ENCODE data around the gene KIAA1671.

The KIAA1671 gene

DNA sequence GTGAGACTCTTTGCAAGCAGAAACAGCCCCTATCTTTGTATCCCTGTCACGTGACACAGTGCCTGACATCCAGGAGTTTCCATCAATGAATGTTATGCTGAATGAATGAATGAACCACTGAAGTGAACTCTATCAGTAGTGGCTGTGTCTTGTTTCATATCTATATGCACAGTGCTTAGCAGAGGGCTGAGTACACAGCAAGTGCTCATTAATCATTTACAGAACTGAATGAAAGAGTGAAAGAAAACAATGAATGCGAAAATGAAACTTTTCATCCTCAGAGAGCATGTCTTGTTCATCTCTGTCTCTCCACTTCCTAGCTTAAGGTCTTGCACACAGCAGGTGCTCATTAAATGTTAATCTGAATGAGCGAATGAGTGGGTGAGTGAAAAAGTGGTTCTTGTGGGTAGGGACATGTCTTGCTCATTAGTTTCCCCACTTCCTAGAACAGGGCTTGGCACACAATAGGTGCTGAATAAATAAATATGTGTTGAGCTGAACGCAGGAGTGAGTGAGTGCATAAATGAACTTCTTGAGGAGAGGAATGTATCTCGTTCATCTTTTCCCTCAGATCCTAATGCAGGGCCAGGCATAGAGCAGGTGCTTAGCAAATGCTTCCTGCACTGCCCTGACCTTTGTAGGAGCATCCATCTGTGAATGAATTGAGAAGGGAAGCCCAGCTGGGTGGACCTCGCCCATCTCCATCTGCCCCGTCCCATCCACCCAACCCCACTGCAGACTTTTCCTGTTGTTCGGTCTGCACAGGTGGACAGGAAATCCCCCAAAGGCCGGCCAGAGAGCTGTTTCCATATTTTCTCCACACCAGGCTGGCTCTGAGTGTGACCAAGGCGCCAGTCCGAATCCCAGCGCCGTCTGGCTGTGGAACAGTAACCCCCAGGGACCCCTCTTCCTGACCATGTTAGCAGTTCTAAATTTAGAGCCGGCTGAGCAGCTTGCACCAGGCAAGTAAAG, 133.7 kb downstream of the KIAA1671 start:
- no peak overlapping the region for H3K4me2 ChIP-seq (ENCODE audit: low read depth, low read length, poor library complexity, severe bottlenecking)

GRCh38 chr22:25086902-25087282, 134.4 kb downstream of the KIAA1671 start:
- no peak overlapping the region for H3K9ac ChIP-seq (ENCODE audit: low read depth, low read length, poor library complexity, severe bottlenecking)
- H3K4me2 ChIP-seq (ENCODE audit: low read depth, low read length, poor library complexity, severe bottlenecking), result no peak overlapping the region
- no peaks in the 10 kb centered on the region for H3K4me1 ChIP-seq (ENCODE audit: insufficient read depth, low read length, poor library complexity, severe bottlenecking)
- TF ChIP-seq EZH2phosphoT487 (IDR thresholded peaks at IDR 0.05; ENCODE audit: borderline replicate concordance) (no peak), CTCF (conservative IDR thresholded peaks at IDR 0.05; ENCODE audit: low read length) (no peak)
- no peaks in the 10 kb centered on the region for H3K9me2 ChIP-seq (replicated peaks; ENCODE audit: low read depth, low read length)
- H3K9me3 ChIP-seq (ENCODE audit: insufficient read depth, low read depth, low read length), result no peaks in the 10 kb centered on the region
- H3F3A ChIP-seq (ENCODE audit: low read depth), result no peaks in the 10 kb centered on the region
- no peak overlapping the region for H3K4me3 ChIP-seq (ENCODE audit: low read length, poor library complexity, severe bottlenecking)
- H3K79me2 ChIP-seq (ENCODE audit: insufficient read depth, low read length), result no peaks in the 10 kb centered on the region
- H3K27me3 ChIP-seq (ENCODE audit: insufficient read depth, low read length, poor library complexity, severe bottlenecking), result no peaks in the 10 kb centered on the region
- no peaks in the 10 kb centered on the region for H3K36me3 ChIP-seq (ENCODE audit: insufficient read depth, low read length)
- H2AFZ ChIP-seq (ENCODE audit: low read length), result no peak overlapping the region
- no peaks in the 10 kb centered on the region for H4K20me1 ChIP-seq (ENCODE audit: insufficient read depth, low read length, poor library complexity, severe bottlenecking)

More for the DNA sequence above, 133.7 kb downstream of the KIAA1671 start:
- no peaks in the 10 kb centered on the region for H3F3A ChIP-seq (ENCODE audit: low read depth)
- H3K36me3 ChIP-seq (ENCODE audit: insufficient read depth, low read length), result no peaks in the 10 kb centered on the region
- H2AFZ ChIP-seq (ENCODE audit: low read length), result no peak overlapping the region
- no peaks in the 10 kb centered on the region for H3K9me3 ChIP-seq (ENCODE audit: insufficient read depth, low read depth, low read length)
- no peaks in the 10 kb centered on the region for H3K4me1 ChIP-seq (ENCODE audit: insufficient read depth, low read length, poor library complexity, severe bottlenecking)
- H3K4me3 ChIP-seq (ENCODE audit: low read length, poor library complexity, severe bottlenecking), result no peak overlapping the region
- TF ChIP-seq EZH2phosphoT487 (IDR thresholded peaks at IDR 0.05; ENCODE audit: borderline replicate concordance) (no peak), CTCF (conservative IDR thresholded peaks at IDR 0.05; ENCODE audit: low read length) (no peak)
- H3K27me3 ChIP-seq (ENCODE audit: insufficient read depth, low read length, poor library complexity, severe bottlenecking), result no peaks in the 10 kb centered on the region
- no peaks in the 10 kb centered on the region for H3K9me2 ChIP-seq (replicated peaks; ENCODE audit: low read depth, low read length)
- H3K9ac ChIP-seq (ENCODE audit: low read depth, low read length, poor library complexity, severe bottlenecking), result no peak overlapping the region
- no peaks in the 10 kb centered on the region for H4K20me1 ChIP-seq (ENCODE audit: insufficient read depth, low read length, poor library complexity, severe bottlenecking)
- no peaks in the 10 kb centered on the region for H3K79me2 ChIP-seq (ENCODE audit: insufficient read depth, low read length)

GRCh38 chr22:25090225-25090890, 137.8 kb downstream of the KIAA1671 start:
- Histone ChIP-seq H3K4me3 (ENCODE audit: low read length, poor library complexity, severe bottlenecking) (no peak overlapping the region), H3K4me1 (ENCODE audit: insufficient read depth, low read length, poor library complexity, severe bottlenecking) (no peaks in the 10 kb centered on the region), H3K27me3 (ENCODE audit: insufficient read depth, low read length, poor library complexity, severe bottlenecking) (no peaks in the 10 kb centered on the region), H3K36me3 (ENCODE audit: insufficient read depth, low read length) (no peaks in the 10 kb centered on the region), H3K79me2 (ENCODE audit: insufficient read depth, low read length) (no peaks in the 10 kb centered on the region), H3K9me2 (replicated peaks; ENCODE audit: low read depth, low read length) (no peaks in the 10 kb centered on the region), H3K4me2 (ENCODE audit: low read depth, low read length, poor library complexity, severe bottlenecking) (no peak overlapping the region), H3F3A (ENCODE audit: low read depth) (no peaks in the 10 kb centered on the region), H4K20me1 (ENCODE audit: insufficient read depth, low read length, poor library complexity, severe bottlenecking) (no peaks in the 10 kb centered on the region), H2AFZ (ENCODE audit: low read length) (no peak overlapping the region), H3K9ac (ENCODE audit: low read depth, low read length, poor library complexity, severe bottlenecking) (no peak overlapping the region), H3K9me3 (ENCODE audit: insufficient read depth, low read depth, low read length) (no peaks in the 10 kb centered on the region)
- no peak for TF ChIP-seq EZH2phosphoT487 (IDR thresholded peaks at IDR 0.05; ENCODE audit: borderline replicate concordance)
- TF ChIP-seq CTCF (conservative IDR thresholded peaks at IDR 0.05; ENCODE audit: low read length), result no peak

Data from Loucy (cell line).